Activated CD4-positive, alpha-beta memory T cell treated with anti-CD3 and anti-CD28 coated beads, Interleukin-2, amount 10 ng/mL, durations not matched to agents 7 days and 5 days (primary cell): ENCODE results near the gene FGGY. TPM values are rescaled to one million over a fixed set of nuclear protein-coding genes. Genes with fewer than 3 reads are reported as not detected.

Experiments
- CTCF ChIA-PET: fragments of 350-600 bp; sonication (Branson Sonifier 250); formaldehyde crosslinking; loops from one replicate; lab custom pipeline; 2021; ENCODE audit warnings: antibody characterized with exemption, inconsistent platforms; lab: Charles Lee
- POLR2A ChIA-PET: fragments of 350-600 bp; sonication (Branson Sonifier 250); formaldehyde crosslinking; loops from one replicate; lab custom pipeline; 2021; ENCODE audit warnings: antibody characterized with exemption; lab: Charles Lee
- DNase-seq: peaks from one replicate; pipeline ENCODE4 v3.0.0-alpha.2; 2020
- H3K27ac Mint-ChIP-seq: one replicate; pipeline ENCODE4 v1.8.0; 2021; ENCODE audit warnings: mild to moderate bottlenecking, mixed read lengths
- H3K27me3 Mint-ChIP-seq: one replicate; pipeline ENCODE4 v1.8.0; 2021; ENCODE audit warnings: mixed read lengths
- H3K36me3 Mint-ChIP-seq: one replicate; pipeline ENCODE4 v1.8.0; 2021; ENCODE audit warnings: low read depth, mixed read lengths
- H3K4me1 Mint-ChIP-seq: one replicate; pipeline ENCODE4 v1.8.0; 2021; ENCODE audit warnings: mixed read lengths
- H3K4me3 Mint-ChIP-seq: one replicate; pipeline ENCODE4 v1.8.0; 2021; ENCODE audit warnings: mild to moderate bottlenecking, mixed read lengths
- H3K9me3 Mint-ChIP-seq: one replicate; pipeline ENCODE4 v1.8.0; 2021; ENCODE audit warnings: mixed read lengths
- total RNA-seq, 2 experiments: library from RNA; stranded (reverse); gene quantifications; one replicate each; pipeline ENCODE4 v1.2.3, GENCODE V29; 2021

Gene FGGY
- total RNA-seq, 2 experiments from 2014 or later: 7.0 to 7.7 TPM

GRCh38 chr1:59427784-59428183 lies 130.9 kb downstream of the FGGY start:
- ChIA-PET POLR2A (no interaction called here), CTCF (no interaction called here)
- peaks cover 7% of the 10 kb centered on the region for H3K4me1 Mint-ChIP-seq
- no peaks in the 10 kb centered on the region for H3K27me3 Mint-ChIP-seq
- no peak overlapping the region for H3K27ac Mint-ChIP-seq
- no peak overlapping the region for H3K4me3 Mint-ChIP-seq
- DNase-seq: no peak
- H3K9me3 Mint-ChIP-seq: peaks cover 6% of the 10 kb centered on the region
- no peaks in the 10 kb centered on the region for H3K36me3 Mint-ChIP-seq

- POLR2A ChIA-PET: no interaction called here
- peaks cover 11% of the 10 kb centered on the region for H3K4me1 Mint-ChIP-seq
- no peaks in the 10 kb centered on the region for H3K36me3 Mint-ChIP-seq
Observed at GRCh38 chr1:59428828-59429227, 131.9 kb downstream of the FGGY start.

GRCh38 chr1:59429656-59430055 lies 132.8 kb downstream of the FGGY start:
- DNase-seq: no peak
- H3K4me1 Mint-ChIP-seq: peaks cover 11% of the 10 kb centered on the region
- peaks cover 6% of the 10 kb centered on the region for H3K9me3 Mint-ChIP-seq
- no peaks in the 10 kb centered on the region for H3K36me3 Mint-ChIP-seq
- H3K27me3 Mint-ChIP-seq: no peaks in the 10 kb centered on the region
- POLR2A ChIA-PET: no interaction called here
- no peak overlapping the region for H3K4me3 Mint-ChIP-seq
- H3K27ac Mint-ChIP-seq: no peak overlapping the region
- CTCF ChIA-PET: no interaction called here

More at GRCh38 chr1:59428828-59429227, 131.9 kb downstream of the FGGY start:
- Mint-ChIP-seq H3K27ac (no peak overlapping the region), H3K4me3 (no peak overlapping the region), H3K27me3 (no peaks in the 10 kb centered on the region), H3K9me3 (peaks cover 6% of the 10 kb centered on the region)
- DNase-seq: no peak
- CTCF ChIA-PET: no interaction called here

GRCh38 chr1:59431566-59432294 lies 134.8 kb downstream of the FGGY start:
- Mint-ChIP-seq H3K36me3 (no peaks in the 10 kb centered on the region), H3K4me1 (peaks cover 11% of the 10 kb centered on the region), H3K27me3 (no peaks in the 10 kb centered on the region), H3K4me3 (no peak overlapping the region), H3K9me3 (peaks cover 6% of the 10 kb centered on the region), H3K27ac (no peak overlapping the region)
- POLR2A ChIA-PET: interaction anchor here (0.8 kb wide), 1 partner anchor 10 kb away, joined by 3 read pairs; no protein-coding TSS in a partner anchor
- no peak for DNase-seq
- CTCF ChIA-PET: no interaction called here

- no peak overlapping the region for H3K4me3 Mint-ChIP-seq
Observed at GRCh38 chr1:59432531-59433439, 135.9 kb downstream of the FGGY start.

GRCh38 chr1:59433440-59433813 lies 136.5 kb downstream of the FGGY start:
- ChIA-PET CTCF (no interaction called here), POLR2A (no interaction called here)
- Mint-ChIP-seq H3K36me3 (no peaks in the 10 kb centered on the region), H3K27ac (no peak overlapping the region), H3K4me1 (peaks cover 15% of the 10 kb centered on the region), H3K9me3 (peaks cover 6% of the 10 kb centered on the region), H3K4me3 (no peak overlapping the region), H3K27me3 (no peaks in the 10 kb centered on the region)
- no peak for DNase-seq

More at GRCh38 chr1:59432531-59433439, 135.9 kb downstream of the FGGY start:
- H3K4me1 Mint-ChIP-seq: peaks cover 13% of the 10 kb centered on the region
- no peak overlapping the region for H3K27ac Mint-ChIP-seq
- H3K27me3 Mint-ChIP-seq: no peaks in the 10 kb centered on the region
- H3K36me3 Mint-ChIP-seq: no peaks in the 10 kb centered on the region
- H3K9me3 Mint-ChIP-seq: peaks cover 6% of the 10 kb centered on the region
- no peak for DNase-seq
- CTCF ChIA-PET: no interaction called here
- POLR2A ChIA-PET: no interaction called here

- DNase-seq: no peak
- Mint-ChIP-seq H3K9me3 (peaks cover 6% of the 10 kb centered on the region), H3K36me3 (no peaks in the 10 kb centered on the region), H3K4me1 (peaks cover 15% of the 10 kb centered on the region), H3K4me3 (no peak overlapping the region), H3K27ac (no peak overlapping the region), H3K27me3 (no peaks in the 10 kb centered on the region)
- CTCF ChIA-PET: no interaction called here
- POLR2A ChIA-PET: no interaction called here
Observed at GRCh38 chr1:59434336-59434735, 137.4 kb downstream of the FGGY start.

- ChIA-PET CTCF (no interaction called here), POLR2A (no interaction called here)
- H3K27ac Mint-ChIP-seq: no peak overlapping the region
- H3K27me3 Mint-ChIP-seq: no peaks in the 10 kb centered on the region
- H3K4me3 Mint-ChIP-seq: no peak overlapping the region
- no peaks in the 10 kb centered on the region for H3K36me3 Mint-ChIP-seq
- no peak for DNase-seq
- peaks cover 15% of the 10 kb centered on the region for H3K4me1 Mint-ChIP-seq
- H3K9me3 Mint-ChIP-seq: peaks cover 6% of the 10 kb centered on the region
Observed at GRCh38 chr1:59436637-59437036, 139.7 kb downstream of the FGGY start.

GRCh38 chr1:59438058-59438560 lies 141.2 kb downstream of the FGGY start:
- H3K27me3 Mint-ChIP-seq: no peaks in the 10 kb centered on the region
- ChIA-PET POLR2A (no interaction called here), CTCF (no interaction called here)
- no peaks in the 10 kb centered on the region for H3K9me3 Mint-ChIP-seq
- no peak overlapping the region for H3K4me3 Mint-ChIP-seq
- no peaks in the 10 kb centered on the region for H3K36me3 Mint-ChIP-seq
- H3K27ac Mint-ChIP-seq: no peak overlapping the region
- H3K4me1 Mint-ChIP-seq: peaks cover 7% of the 10 kb centered on the region
- DNase-seq: no peak

GRCh38 chr1:59442492-59442891 lies 145.6 kb downstream of the FGGY start:
- H3K9me3 Mint-ChIP-seq: no peaks in the 10 kb centered on the region
- H3K27me3 Mint-ChIP-seq: no peaks in the 10 kb centered on the region
- H3K36me3 Mint-ChIP-seq: no peaks in the 10 kb centered on the region
- ChIA-PET CTCF (no interaction called here), POLR2A (no interaction called here)
- no peak overlapping the region for H3K4me3 Mint-ChIP-seq
- DNase-seq: no peak
- no peak overlapping the region for H3K27ac Mint-ChIP-seq
- H3K4me1 Mint-ChIP-seq: peaks cover 9% of the 10 kb centered on the region

- no peak overlapping the region for H3K27ac Mint-ChIP-seq
- no peak for DNase-seq
- H3K4me1 Mint-ChIP-seq: peaks cover 5% of the 10 kb centered on the region
- CTCF ChIA-PET: no interaction called here
- no peaks in the 10 kb centered on the region for H3K9me3 Mint-ChIP-seq
- H3K4me3 Mint-ChIP-seq: no peak overlapping the region
- POLR2A ChIA-PET: no interaction called here
- H3K36me3 Mint-ChIP-seq: no peaks in the 10 kb centered on the region
- no peaks in the 10 kb centered on the region for H3K27me3 Mint-ChIP-seq
Observed at GRCh38 chr1:59443310-59443709, 146.4 kb downstream of the FGGY start.

GRCh38 chr1:59444520-59444919 lies 147.6 kb downstream of the FGGY start:
- Mint-ChIP-seq H3K4me1 (peaks cover 5% of the 10 kb centered on the region), H3K9me3 (no peaks in the 10 kb centered on the region), H3K36me3 (no peaks in the 10 kb centered on the region), H3K4me3 (no peak overlapping the region), H3K27ac (no peak overlapping the region), H3K27me3 (no peaks in the 10 kb centered on the region)
- ChIA-PET POLR2A (no interaction called here), CTCF (no interaction called here)
- DNase-seq: no peak

GRCh38 chr1:59445040-59445439 lies 148.1 kb downstream of the FGGY start:
- POLR2A ChIA-PET: no interaction called here

More at GRCh38 chr1:59445040-59445439, 148.1 kb downstream of the FGGY start:
- CTCF ChIA-PET: no interaction called here
- H3K4me3 Mint-ChIP-seq: no peak overlapping the region
- no peaks in the 10 kb centered on the region for H3K27me3 Mint-ChIP-seq
- no peak overlapping the region for H3K27ac Mint-ChIP-seq
- no peaks in the 10 kb centered on the region for H3K9me3 Mint-ChIP-seq
- H3K4me1 Mint-ChIP-seq: peaks cover 5% of the 10 kb centered on the region
- no peak for DNase-seq
- no peaks in the 10 kb centered on the region for H3K36me3 Mint-ChIP-seq
